Mononuclear cell (primary cell): ENCODE data around the gene TEX9. TPM values are rescaled to one million over a fixed set of nuclear protein-coding genes. Genes with fewer than 3 reads are reported as not detected.
"Not testable (repeated sequence)": the region's sequence is repeated elsewhere in the genome, so short reads cannot be mapped to it uniquely, and the experiment has no call there.

Experiments
- H3K27me3 ChIP-seq: 2 replicates; pipeline ENCODE4 v1.6.0; 2011; ENCODE audit warnings: low read length, control low read depth; ENCODE audit not compliant: insufficient read depth
- H3K4me1 ChIP-seq: 2 replicates; pipeline ENCODE4 v1.5.1; 2011; ENCODE audit warnings: mild to moderate bottlenecking, low read length, control low read depth; ENCODE audit not compliant: insufficient read depth
- H3K4me3 ChIP-seq: 2 replicates; pipeline ENCODE4 v1.5.1; 2011; ENCODE audit warnings: mild to moderate bottlenecking, low read length, moderate library complexity
- H3K9me3 ChIP-seq: 2 replicates; pipeline ENCODE4 v1.5.1; 2011; ENCODE audit warnings: low read depth, mild to moderate bottlenecking, control low read depth, low read length
- total RNA-seq: library from RNA; depleted of rRNA; stranded (reverse); fragments of >200 nt; gene quantifications from one replicate; pipeline ENCODE4 v1.2.3, GENCODE V29; 2012

The TEX9 gene
- total RNA-seq, 1 donor = 2.2 TPM

- Histone ChIP-seq H3K27me3 (no peaks in the 10 kb centered on the region), H3K4me3 (no peak overlapping the region), H3K9me3 (no peaks in the 10 kb centered on the region), H3K4me1 (no peaks in the 10 kb centered on the region)
Measured at GRCh38 chr15:56390739-56391267, 25.6 kb downstream of the TEX9 start.

- H3K4me3 ChIP-seq = no peak overlapping the region
- no peaks in the 10 kb centered on the region for H3K9me3 ChIP-seq
- no peaks in the 10 kb centered on the region for H3K27me3 ChIP-seq
- H3K4me1 ChIP-seq = no peaks in the 10 kb centered on the region
Measured at GRCh38 chr15:56393277-56393676, 28.1 kb downstream of the TEX9 start.

GRCh38 chr15:56394909-56395308 lies 29.7 kb downstream of the TEX9 start:
- H3K4me1 ChIP-seq = no peaks in the 10 kb centered on the region
- H3K9me3 ChIP-seq = no peaks in the 10 kb centered on the region
- no peaks in the 10 kb centered on the region for H3K27me3 ChIP-seq
- H3K4me3 ChIP-seq = no peak overlapping the region

- not testable (repeated sequence) for H3K27me3 ChIP-seq, H3K4me1 ChIP-seq, H3K4me3 ChIP-seq, H3K9me3 ChIP-seq
Measured at GRCh38 chr15:56397325-56397724, 32.1 kb downstream of the TEX9 start.

- not testable (repeated sequence) for H3K27me3 ChIP-seq, H3K4me1 ChIP-seq
Measured at GRCh38 chr15:56399209-56399608, 34.0 kb downstream of the TEX9 start.

GRCh38 chr15:56410721-56411120 lies 45.5 kb downstream of the TEX9 start:
- Histone ChIP-seq H3K4me3 (no peak overlapping the region), H3K9me3 (no peaks in the 10 kb centered on the region), H3K27me3 (no peaks in the 10 kb centered on the region), H3K4me1 (no peaks in the 10 kb centered on the region)

More at GRCh38 chr15:56399209-56399608, 34.0 kb downstream of the TEX9 start:
- not testable (repeated sequence) for H3K9me3 ChIP-seq, H3K4me3 ChIP-seq

GRCh38 chr15:56411122-56411749 lies 46.0 kb downstream of the TEX9 start:
- Histone ChIP-seq H3K9me3 (no peaks in the 10 kb centered on the region), H3K27me3 (no peaks in the 10 kb centered on the region), H3K4me1 (no peaks in the 10 kb centered on the region), H3K4me3 (no peak overlapping the region)

- not testable (repeated sequence) for H3K4me1 ChIP-seq, H3K9me3 ChIP-seq, H3K27me3 ChIP-seq, H3K4me3 ChIP-seq
Measured at GRCh38 chr15:56413114-56413733, 48.0 kb downstream of the TEX9 start.

GRCh38 chr15:56425276-56425675 lies 60.0 kb downstream of the TEX9 start:
- Histone ChIP-seq H3K27me3 (no peaks in the 10 kb centered on the region), H3K9me3 (peaks cover 5% of the 10 kb centered on the region), H3K4me1 (no peaks in the 10 kb centered on the region), H3K4me3 (no peak overlapping the region)

- Histone ChIP-seq H3K27me3 (no peaks in the 10 kb centered on the region), H3K4me3 (no peak overlapping the region), H3K4me1 (no peaks in the 10 kb centered on the region), H3K9me3 (peaks cover 5% of the 10 kb centered on the region)
Measured at GRCh38 chr15:56425976-56426375, 60.8 kb downstream of the TEX9 start.

GRCh38 chr15:56428821-56429458 lies 63.7 kb downstream of the TEX9 start:
- no peaks in the 10 kb centered on the region for H3K27me3 ChIP-seq
- no peaks in the 10 kb centered on the region for H3K4me1 ChIP-seq
- peaks cover 5% of the 10 kb centered on the region for H3K9me3 ChIP-seq
- H3K4me3 ChIP-seq = no peak overlapping the region

- Histone ChIP-seq H3K9me3 (no peaks in the 10 kb centered on the region), H3K4me3 (no peak overlapping the region), H3K4me1 (no peaks in the 10 kb centered on the region), H3K27me3 (no peaks in the 10 kb centered on the region)
Measured at GRCh38 chr15:56432304-56432703, 67.1 kb downstream of the TEX9 start.

- no peaks in the 10 kb centered on the region for H3K4me1 ChIP-seq
- H3K27me3 ChIP-seq = no peaks in the 10 kb centered on the region
- H3K9me3 ChIP-seq = no peaks in the 10 kb centered on the region
- no peak overlapping the region for H3K4me3 ChIP-seq
Measured at GRCh38 chr15:56440214-56440770, 75.1 kb downstream of the TEX9 start.

- Histone ChIP-seq H3K27me3 (no peaks in the 10 kb centered on the region), H3K4me1 (no peaks in the 10 kb centered on the region), H3K4me3 (no peak overlapping the region), H3K9me3 (no peaks in the 10 kb centered on the region)
Measured at GRCh38 chr15:56442354-56442753, 77.1 kb downstream of the TEX9 start.

GRCh38 chr15:56445746-56446145 lies 80.5 kb downstream of the TEX9 start:
- Histone ChIP-seq H3K4me3 (no peak overlapping the region), H3K9me3 (no peaks in the 10 kb centered on the region), H3K4me1 (no peaks in the 10 kb centered on the region), H3K27me3 (no peaks in the 10 kb centered on the region)
